HG02623 (cell line): ENCODE data around the gene NEMP1.
A peak's percentile ranks its signal among the peaks of the same experiment; 100 is the strongest.

Source experiments
- ATAC-seq: cut with Tn5 transposase; IDR thresholded peaks from one replicate; pipeline ENCODE4 v1.9.1; 2021; ENCODE audit warnings: moderate library complexity; ENCODE audit not compliant: unreplicated experiment

NEMP1 gene

GRCh38 chr12:57107456-57108155, 29.0 kb upstream of the NEMP1 start:
- no peak for ATAC-seq

- ATAC-seq = no peak
Measured at GRCh38 chr12:57106021-57106708, 27.6 kb upstream of the NEMP1 start.

- ATAC-seq = no peak
Measured at GRCh38 chr12:57105011-57105753, 26.6 kb upstream of the NEMP1 start.

- ATAC-seq = no peak
Measured at GRCh38 chr12:57104292-57104910, 25.8 kb upstream of the NEMP1 start.

GRCh38 chr12:57103856-57104255, 25.3 kb upstream of the NEMP1 start:
- no peak for ATAC-seq

- ATAC-seq = no peak
Measured at GRCh38 chr12:57101892-57102695, 23.5 kb upstream of the NEMP1 start.

- no peak for ATAC-seq
Measured at GRCh38 chr12:57099766-57100165, 21.2 kb upstream of the NEMP1 start.

GRCh38 chr12:57099047-57099714, 20.6 kb upstream of the NEMP1 start:
- ATAC-seq = no peak

- ATAC-seq = no peak
Measured at GRCh38 chr12:57098546-57098945, 20.0 kb upstream of the NEMP1 start.

- ATAC-seq = no peak
Measured at GRCh38 chr12:57097554-57097835, 18.9 kb upstream of the NEMP1 start.

- no peak for ATAC-seq
Measured at GRCh38 chr12:57096748-57097553, 18.4 kb upstream of the NEMP1 start.

- ATAC-seq = no peak
Measured at GRCh38 chr12:57096099-57096572, 17.5 kb upstream of the NEMP1 start.

- ATAC-seq = no peak
Measured at GRCh38 chr12:57095440-57095839, 16.8 kb upstream of the NEMP1 start.

- no peak for ATAC-seq
Measured at GRCh38 chr12:57094208-57095160, 15.9 kb upstream of the NEMP1 start.

- peak; percentile 28 for ATAC-seq
Measured at GRCh38 chr12:57093415-57094207, 15.0 kb upstream of the NEMP1 start.

GRCh38 chr12:57092876-57093414, 14.4 kb upstream of the NEMP1 start:
- ATAC-seq = no peak

- ATAC-seq = no peak
Measured at GRCh38 chr12:57092529-57092862, 13.9 kb upstream of the NEMP1 start.
